ENCODE results near the gene RAPGEF2.

Gene RAPGEF2

DNA sequence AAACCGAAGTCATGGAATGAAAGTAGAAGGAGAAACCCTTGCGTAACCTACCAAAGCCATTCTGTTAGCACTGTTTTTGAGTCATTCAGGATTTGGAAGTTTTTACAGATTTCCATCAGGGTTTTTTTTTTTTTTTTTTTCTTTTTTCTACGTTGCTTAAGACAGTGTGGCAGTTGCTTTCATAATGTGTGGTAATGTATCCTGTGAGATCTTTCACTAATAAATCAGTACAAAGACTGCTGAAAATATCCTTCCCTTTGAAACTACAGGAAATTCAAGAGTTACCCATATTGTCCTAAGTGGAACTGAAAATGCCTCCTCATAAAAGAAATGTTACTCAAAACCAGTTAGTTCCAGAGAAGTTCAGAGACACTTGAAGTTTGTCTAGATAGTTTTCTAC, 137.8 kb downstream of the RAPGEF2 start:
- no peaks in the 10 kb centered on the region for H3K27me3 ChIP-seq (ENCODE audit: control insufficient read depth, low read length)
- no peak overlapping the region for H3K4me2 ChIP-seq (ENCODE audit: low read length)
- H3K79me2 ChIP-seq (ENCODE audit: control insufficient read depth, low read length) = no peaks in the 10 kb centered on the region
- no peaks in the 10 kb centered on the region for H3K36me3 ChIP-seq (ENCODE audit: control insufficient read depth, low read length)
- H3F3A ChIP-seq (ENCODE audit: control insufficient read depth, insufficient read depth) = no peaks in the 10 kb centered on the region
- H3K4me1 ChIP-seq (ENCODE audit: control insufficient read depth, low read length) = no peaks in the 10 kb centered on the region
- no peaks in the 10 kb centered on the region for H4K20me1 ChIP-seq (ENCODE audit: control insufficient read depth, insufficient read depth, low read depth, low read length)
- no peaks in the 10 kb centered on the region for H3K9me3 ChIP-seq (ENCODE audit: control insufficient read depth, insufficient read depth, low read length)
- TF ChIP-seq, protein P1, sequence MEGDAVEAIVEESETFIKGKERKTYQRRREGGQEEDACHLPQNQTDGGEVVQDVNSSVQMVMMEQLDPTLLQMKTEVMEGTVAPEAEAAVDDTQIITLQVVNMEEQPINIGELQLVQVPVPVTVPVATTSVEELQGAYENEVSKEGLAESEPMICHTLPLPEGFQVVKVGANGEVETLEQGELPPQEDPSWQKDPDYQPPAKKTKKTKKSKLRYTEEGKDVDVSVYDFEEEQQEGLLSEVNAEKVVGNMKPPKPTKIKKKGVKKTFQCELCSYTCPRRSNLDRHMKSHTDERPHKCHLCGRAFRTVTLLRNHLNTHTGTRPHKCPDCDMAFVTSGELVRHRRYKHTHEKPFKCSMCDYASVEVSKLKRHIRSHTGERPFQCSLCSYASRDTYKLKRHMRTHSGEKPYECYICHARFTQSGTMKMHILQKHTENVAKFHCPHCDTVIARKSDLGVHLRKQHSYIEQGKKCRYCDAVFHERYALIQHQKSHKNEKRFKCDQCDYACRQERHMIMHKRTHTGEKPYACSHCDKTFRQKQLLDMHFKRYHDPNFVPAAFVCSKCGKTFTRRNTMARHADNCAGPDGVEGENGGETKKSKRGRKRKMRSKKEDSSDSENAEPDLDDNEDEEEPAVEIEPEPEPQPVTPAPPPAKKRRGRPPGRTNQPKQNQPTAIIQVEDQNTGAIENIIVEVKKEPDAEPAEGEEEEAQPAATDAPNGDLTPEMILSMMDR (IDR thresholded peaks at IDR 0.05; ENCODE audit: low read depth, low read length, poor library complexity, severe bottlenecking) = no peak
- TF ChIP-seq EZH2phosphoT487 (IDR thresholded peaks at IDR 0.05; ENCODE audit: borderline replicate concordance, low read length) = no peak
- no peak overlapping the region for H3K4me3 ChIP-seq (ENCODE audit: low read length)
- H3K27ac ChIP-seq (ENCODE audit: low read depth, low read length) = no peak overlapping the region
- no peaks in the 10 kb centered on the region for H3K9me2 ChIP-seq (replicated peaks; ENCODE audit: control insufficient read depth, low read length)

DNA sequence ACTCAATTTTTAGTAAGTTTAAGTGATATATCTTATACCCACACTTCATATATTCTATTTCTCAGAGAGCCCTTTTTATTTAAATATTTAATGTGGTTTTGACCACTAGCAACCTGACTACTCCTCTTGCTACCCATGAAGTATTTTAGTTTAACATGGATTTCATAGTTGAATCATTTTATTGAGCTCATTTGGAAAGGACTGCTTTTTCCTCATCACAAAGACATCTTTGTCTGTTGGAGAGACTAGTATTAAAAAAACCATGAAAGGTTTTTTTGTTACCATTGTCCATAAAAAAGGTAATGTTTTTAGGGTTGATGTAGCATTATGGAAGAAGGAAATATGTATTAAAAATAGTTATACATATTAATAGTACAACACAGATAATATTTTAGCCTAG, 139.5 kb downstream of the RAPGEF2 start:
- H3K27ac ChIP-seq (ENCODE audit: low read depth, low read length) = no peak overlapping the region

DNA sequence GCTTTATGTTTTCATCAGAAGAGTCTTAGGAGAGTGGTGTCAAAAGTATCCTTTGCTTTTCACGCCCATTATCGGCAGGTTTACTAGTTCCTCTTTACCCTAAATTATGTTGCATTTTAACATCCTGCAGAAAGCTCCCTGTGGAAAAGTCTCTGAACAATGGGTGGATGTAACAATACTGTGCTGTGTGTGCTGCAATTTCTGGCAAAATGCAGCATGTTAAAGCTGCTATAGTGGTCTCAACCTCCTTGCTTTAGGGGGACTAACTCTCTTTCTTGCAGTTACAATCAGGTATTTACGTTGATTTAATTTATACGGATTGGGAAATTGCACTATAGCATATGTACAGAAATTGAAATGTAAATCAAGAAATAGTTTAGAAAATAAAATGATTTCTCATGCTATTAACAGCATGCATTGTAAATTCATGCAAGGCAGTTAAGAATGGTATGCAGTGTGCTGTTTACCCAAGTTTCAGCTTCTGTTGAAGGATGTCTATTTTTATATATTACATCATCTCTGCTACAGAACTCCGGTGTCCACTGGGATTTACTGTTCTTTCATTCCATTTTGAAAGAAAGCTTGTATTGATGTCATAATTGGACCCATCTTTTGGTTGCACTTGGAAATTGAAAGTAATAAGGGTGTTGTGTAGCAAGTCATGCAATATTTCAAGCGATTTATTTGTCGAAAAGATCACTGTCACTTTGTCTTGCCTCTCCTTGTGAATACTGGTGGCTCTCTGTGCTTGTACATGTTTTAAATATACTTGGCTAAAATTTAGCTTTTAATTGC, 145.7 kb downstream of the RAPGEF2 start:
- Histone ChIP-seq H3K79me2 (ENCODE audit: control insufficient read depth, low read length) (no peaks in the 10 kb centered on the region), H3K27me3 (ENCODE audit: control insufficient read depth, low read length) (no peaks in the 10 kb centered on the region), H3F3A (ENCODE audit: control insufficient read depth, insufficient read depth) (no peaks in the 10 kb centered on the region), H3K9me3 (ENCODE audit: control insufficient read depth, insufficient read depth, low read length) (peaks cover 2% of the 10 kb centered on the region; the same call in 1 of the 2 replicates), H4K20me1 (ENCODE audit: control insufficient read depth, insufficient read depth, low read depth, low read length) (no peaks in the 10 kb centered on the region), H3K4me1 (ENCODE audit: control insufficient read depth, low read length) (no peaks in the 10 kb centered on the region), H3K4me3 (ENCODE audit: low read length) (no peak overlapping the region), H3K27ac (ENCODE audit: low read depth, low read length) (no peak overlapping the region), H3K36me3 (ENCODE audit: control insufficient read depth, low read length) (no peaks in the 10 kb centered on the region), H3K9me2 (replicated peaks; ENCODE audit: control insufficient read depth, low read length) (no peaks in the 10 kb centered on the region), H3K4me2 (ENCODE audit: low read length) (no peak overlapping the region)
- TF ChIP-seq, protein P1 (IDR thresholded peaks at IDR 0.05; ENCODE audit: low read depth, low read length, poor library complexity, severe bottlenecking) = no peak
- TF ChIP-seq EZH2phosphoT487 (IDR thresholded peaks at IDR 0.05; ENCODE audit: borderline replicate concordance, low read length) = no peak

More for the DNA sequence above, 139.5 kb downstream of the RAPGEF2 start:
- H3K4me2 ChIP-seq (ENCODE audit: low read length) = no peak overlapping the region
- no peak for TF ChIP-seq EZH2phosphoT487 (IDR thresholded peaks at IDR 0.05; ENCODE audit: borderline replicate concordance, low read length)
- TF ChIP-seq, protein P1 (IDR thresholded peaks at IDR 0.05; ENCODE audit: low read depth, low read length, poor library complexity, severe bottlenecking) = no peak
- H3K4me3 ChIP-seq (ENCODE audit: low read length) = no peak overlapping the region
- H3K9me2 ChIP-seq (replicated peaks; ENCODE audit: control insufficient read depth, low read length) = no peaks in the 10 kb centered on the region
- no peaks in the 10 kb centered on the region for H3K27me3 ChIP-seq (ENCODE audit: control insufficient read depth, low read length)
- H3K36me3 ChIP-seq (ENCODE audit: control insufficient read depth, low read length) = no peaks in the 10 kb centered on the region
- H3K9me3 ChIP-seq (ENCODE audit: control insufficient read depth, insufficient read depth, low read length) = no peaks in the 10 kb centered on the region
- H3K79me2 ChIP-seq (ENCODE audit: control insufficient read depth, low read length) = no peaks in the 10 kb centered on the region
- H3F3A ChIP-seq (ENCODE audit: control insufficient read depth, insufficient read depth) = no peaks in the 10 kb centered on the region
- no peaks in the 10 kb centered on the region for H4K20me1 ChIP-seq (ENCODE audit: control insufficient read depth, insufficient read depth, low read depth, low read length)
- H3K4me1 ChIP-seq (ENCODE audit: control insufficient read depth, low read length) = no peaks in the 10 kb centered on the region
